Trophoblast cell (in vitro differentiated cells and primary cell): ENCODE measurements around the gene PTPN1.

Source experiments
- DNase-seq, 2 donors: peaks; one replicate each; pipeline ENCODE4 v3.0.0-alpha.2; 2016
- H2AFZ ChIP-seq: 2 replicates; pipeline ENCODE4 v1.6.1; 2013; ENCODE audit warnings: low read length, moderate library complexity, mild to moderate bottlenecking; ENCODE audit not compliant: insufficient read depth, poor library complexity
- H2AK5ac ChIP-seq: 2 replicates; pipeline ENCODE4 v1.6.1; 2013; ENCODE audit warnings: mild to moderate bottlenecking, low read length
- H2BK120ac ChIP-seq: 2 replicates; pipeline ENCODE4 v1.6.1; 2013; ENCODE audit warnings: low read length, mild to moderate bottlenecking, moderate library complexity; ENCODE audit not compliant: insufficient read depth, poor library complexity
- H2BK12ac ChIP-seq: 2 replicates; pipeline ENCODE4 v1.6.1; 2013; ENCODE audit warnings: mild to moderate bottlenecking, low read length, moderate library complexity
- H2BK5ac ChIP-seq: 2 replicates; pipeline ENCODE4 v1.6.1; 2013; ENCODE audit warnings: low read length, low read depth, moderate library complexity, mild to moderate bottlenecking; ENCODE audit not compliant: poor library complexity
- H3K14ac ChIP-seq: 2 replicates; pipeline ENCODE4 v1.6.1; 2013; ENCODE audit warnings: mild to moderate bottlenecking, low read length
- H3K18ac ChIP-seq: 2 replicates; pipeline ENCODE4 v1.6.1; 2013; ENCODE audit warnings: mild to moderate bottlenecking, low read length
- H3K23ac ChIP-seq: 2 replicates; pipeline ENCODE4 v1.6.1; 2013; ENCODE audit warnings: low read length
- H3K27ac ChIP-seq: 2 replicates; pipeline ENCODE4 v1.5.1; 2013; ENCODE audit warnings: low read depth, mild to moderate bottlenecking, inconsistent platforms, low read length, moderate library complexity
- H3K27me3 ChIP-seq: 2 replicates; pipeline ENCODE4 v1.6.1; 2013; ENCODE audit warnings: inconsistent platforms, mild to moderate bottlenecking, low read length, moderate library complexity; ENCODE audit not compliant: insufficient read depth
- H3K36me3 ChIP-seq, 2 experiments: 1 replicate in 1 of 2; 2 replicates in 1 of 2; pipeline ENCODE4 v1.6.1; 2013; ENCODE audit warnings: low read length in 2 of 2, mild to moderate bottlenecking in 2 of 2, moderate library complexity in 1 of 2; ENCODE audit not compliant: insufficient read depth in 2 of 2, control insufficient read depth in 1 of 2
- H3K4ac ChIP-seq: 2 replicates; pipeline ENCODE4 v1.6.1; 2013; ENCODE audit warnings: low read depth, mild to moderate bottlenecking, low read length, moderate library complexity
- H3K4me1 ChIP-seq, 2 experiments: 1 replicate in 1 of 2; 2 replicates in 1 of 2; pipeline ENCODE4 v1.6.1; 2013; ENCODE audit warnings: low read length in 2 of 2, mild to moderate bottlenecking in 2 of 2, moderate library complexity in 1 of 2; ENCODE audit not compliant: insufficient read depth in 2 of 2, control insufficient read depth in 1 of 2
- H3K4me2 ChIP-seq: 2 replicates; pipeline ENCODE4 v1.6.1; 2013; ENCODE audit warnings: inconsistent platforms, mild to moderate bottlenecking, low read length, moderate library complexity
- H3K4me3 ChIP-seq: 2 replicates; pipeline ENCODE4 v1.5.1; 2013; ENCODE audit warnings: mild to moderate bottlenecking, low read depth, low read length, inconsistent platforms
- H3K79me1 ChIP-seq: one replicate; pipeline ENCODE4 v1.6.1; 2013; ENCODE audit warnings: low read length
- H3K79me2 ChIP-seq: 2 replicates; pipeline ENCODE4 v1.6.1; 2013; ENCODE audit warnings: low read length, mild to moderate bottlenecking; ENCODE audit not compliant: control insufficient read depth, insufficient read depth, poor library complexity
- H3K9ac ChIP-seq: 2 replicates; pipeline ENCODE4 v1.6.1; 2013; ENCODE audit warnings: mild to moderate bottlenecking, low read length
- H3K9me3 ChIP-seq: 2 replicates; pipeline ENCODE4 v1.6.1; 2013; ENCODE audit warnings: low read depth, mild to moderate bottlenecking, control low read depth, inconsistent platforms, low read length; ENCODE audit not compliant: insufficient read depth
- H4K12ac ChIP-seq: 2 replicates; pipeline ENCODE4 v1.6.1; 2013; ENCODE audit warnings: low read depth, mild to moderate bottlenecking, low read length, moderate library complexity
- H4K8ac ChIP-seq: 2 replicates; pipeline ENCODE4 v1.6.1; 2013; ENCODE audit warnings: low read depth, mild to moderate bottlenecking, low read length, moderate library complexity
- H4K91ac ChIP-seq: one replicate; pipeline ENCODE4 v1.6.1; 2013; ENCODE audit warnings: low read depth, mild to moderate bottlenecking, low read length, moderate library complexity
- WGBS: extraction: QIAGEN DNeasy Blood & Tissue Kit; methylation state at CpG from one replicate; pipeline ENCODE4 v1.1.7; 2013; ENCODE audit warnings: missing lambda C conversion rate; ENCODE audit not compliant: insufficient read length, insufficient coverage; ENCODE audit errors: extremely low coverage; 5-methylcytosine and 5-hydroxymethylcytosine counted together

Gene PTPN1

DNA sequence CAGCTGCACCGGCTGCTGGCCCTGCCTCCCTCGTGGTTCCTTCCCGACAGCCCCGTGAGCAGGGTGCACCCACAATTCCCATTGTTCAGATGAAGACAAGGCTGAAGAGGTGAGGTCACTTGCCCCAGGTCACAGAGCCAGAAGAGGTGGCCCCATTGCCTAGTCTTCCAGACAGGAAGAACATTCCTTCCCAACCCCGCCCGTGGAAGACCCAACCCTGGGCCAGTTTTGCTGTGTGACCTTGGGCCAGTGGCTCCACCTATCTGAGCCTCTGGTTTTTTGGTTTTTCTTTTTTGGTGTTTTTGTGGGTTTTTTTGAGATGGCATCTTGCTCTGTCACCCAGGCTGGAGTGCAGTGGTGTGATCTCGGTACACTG is 119.5 kb downstream of the PTPN1 start:
- H4K91ac ChIP-seq: peak overlapping the region; percentile 50
- H3K18ac ChIP-seq: no peak overlapping the region
- H2AK5ac ChIP-seq: peak overlapping the region; percentile 43
- H3K79me1 ChIP-seq: peaks cover 2% of the 10 kb centered on the region
- no peak overlapping the region for H4K8ac ChIP-seq
- H3K4me3 ChIP-seq: no peak overlapping the region
- peak overlapping the region; percentile 54 for H3K14ac ChIP-seq
- DNase-seq: no peak
- no peaks in the 10 kb centered on the region for H3K9me3 ChIP-seq
- no peak overlapping the region for H4K12ac ChIP-seq
- H3K23ac ChIP-seq: no peak overlapping the region
- H3K9ac ChIP-seq: no peak overlapping the region
- H3K27me3 ChIP-seq: no peaks in the 10 kb centered on the region
- peaks cover 22 to 24% of the 10 kb centered on the region in 2 experiments for H3K4me1 ChIP-seq
- no peak overlapping the region for H3K4me2 ChIP-seq
- H2BK5ac ChIP-seq: no peak overlapping the region
- H3K36me3 ChIP-seq: no peaks in the 10 kb centered on the region
- WGBS: no CpG with 5 or more reads among the region's 7 CpGs
- H2AFZ ChIP-seq: no peak overlapping the region
- H3K79me2 ChIP-seq: peaks cover 2% of the 10 kb centered on the region
- no peak overlapping the region for H3K4ac ChIP-seq
- peak overlapping the region; percentile 4 for H2BK12ac ChIP-seq
- no peak overlapping the region for H2BK120ac ChIP-seq
- no peak overlapping the region for H3K27ac ChIP-seq

DNA sequence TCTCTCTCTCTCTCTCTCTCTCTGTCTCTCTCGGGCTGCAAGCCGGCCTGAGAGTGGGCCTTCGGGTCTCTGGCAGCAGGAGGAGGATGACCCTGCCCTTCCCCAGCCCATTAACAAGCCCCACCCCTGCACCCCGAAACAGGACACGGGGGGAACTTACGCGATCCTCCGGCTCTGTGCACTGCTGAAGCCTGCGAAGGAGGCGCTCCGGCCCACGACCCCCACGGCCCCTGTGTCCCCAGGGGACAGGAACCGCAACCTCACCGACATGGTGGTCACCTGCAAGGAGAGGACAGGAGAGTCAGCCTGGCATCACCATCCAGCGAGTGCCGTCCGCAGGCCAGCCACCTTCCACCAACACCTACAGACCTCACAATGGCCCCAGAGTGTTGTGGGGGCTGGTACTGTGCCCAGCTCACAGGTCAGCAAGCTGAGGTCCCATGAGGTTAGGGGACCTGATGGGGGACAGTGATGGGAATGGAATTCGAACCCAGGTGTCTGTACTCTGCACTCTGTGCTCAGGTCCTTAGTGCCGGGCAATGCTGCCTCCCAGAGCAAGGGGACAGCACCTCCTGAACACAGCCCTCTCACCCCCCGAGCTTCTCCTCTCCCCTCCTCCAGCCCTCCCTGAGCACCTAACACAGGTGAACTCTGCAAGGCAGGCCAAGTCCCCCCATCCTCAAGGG is 120.5 kb downstream of the PTPN1 start:
- H2BK120ac ChIP-seq: no peak overlapping the region
- no peak overlapping the region for H4K8ac ChIP-seq
- H3K9me3 ChIP-seq: no peaks in the 10 kb centered on the region
- H3K79me2 ChIP-seq: peaks cover 2% of the 10 kb centered on the region
- no peak overlapping the region for H3K18ac ChIP-seq
- H3K4me2 ChIP-seq: no peak overlapping the region
- no peak overlapping the region for H3K23ac ChIP-seq
- peak overlapping the region; percentile 86 for H2AK5ac ChIP-seq
- no peak overlapping the region for H3K27ac ChIP-seq
- no peaks in the 10 kb centered on the region for H3K27me3 ChIP-seq
- no peak for DNase-seq
- no peak overlapping the region for H4K12ac ChIP-seq
- peak overlapping the region; percentile 29 for H4K91ac ChIP-seq
- H2AFZ ChIP-seq: no peak overlapping the region
- H3K9ac ChIP-seq: no peak overlapping the region
- no peak overlapping the region for H2BK5ac ChIP-seq
- peak overlapping the region; percentile 26 for H3K14ac ChIP-seq
- WGBS: no CpG with 5 or more reads among the region's 21 CpGs
- H3K4ac ChIP-seq: no peak overlapping the region
- peaks cover 19 to 20% of the 10 kb centered on the region in 2 experiments for H3K4me1 ChIP-seq
- H2BK12ac ChIP-seq: peak overlapping the region; percentile 34
- no peaks in the 10 kb centered on the region for H3K36me3 ChIP-seq
- H3K79me1 ChIP-seq: peaks cover 2% of the 10 kb centered on the region
- no peak overlapping the region for H3K4me3 ChIP-seq

DNA sequence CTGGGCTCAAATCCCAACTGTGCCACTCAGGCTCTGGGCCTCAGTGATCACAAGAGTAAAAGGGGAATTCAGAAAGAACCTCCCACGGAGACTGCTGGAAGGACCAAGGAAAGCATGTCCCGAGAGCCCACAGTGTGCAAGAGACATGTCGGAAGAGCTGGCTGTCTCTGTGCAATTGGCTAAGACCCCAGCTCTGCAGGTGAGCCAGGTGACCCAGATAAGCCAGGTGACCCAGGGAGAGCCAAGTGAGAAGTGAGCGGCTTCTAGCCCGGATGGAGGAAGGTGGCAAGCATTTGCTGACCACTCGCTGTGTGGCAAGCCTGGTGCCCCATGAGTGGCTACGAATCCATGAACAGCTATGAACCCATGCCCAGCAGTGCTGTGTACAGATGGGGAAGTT is 122.1 kb downstream of the PTPN1 start:
- Histone ChIP-seq H2BK120ac (no peak overlapping the region), H3K14ac (no peak overlapping the region), H3K18ac (no peak overlapping the region), H3K23ac (no peak overlapping the region), H3K79me2 (peaks cover 2% of the 10 kb centered on the region), H2BK5ac (no peak overlapping the region), H4K8ac (no peak overlapping the region), H3K9me3 (no peaks in the 10 kb centered on the region), H3K4me3 (no peak overlapping the region), H3K4me2 (no peak overlapping the region), H3K9ac (no peak overlapping the region), H2AFZ (no peak overlapping the region), H4K12ac (no peak overlapping the region), H2BK12ac (no peak overlapping the region), H3K27ac (no peak overlapping the region), H3K79me1 (peaks cover 3% of the 10 kb centered on the region), H2AK5ac (no peak overlapping the region), H3K27me3 (no peaks in the 10 kb centered on the region), H3K36me3 (no peaks in the 10 kb centered on the region), H3K4ac (no peak overlapping the region), H4K91ac (no peak overlapping the region), H3K4me1 (peaks cover 24 to 28% of the 10 kb centered on the region in 2 experiments)
- no peak for DNase-seq
- WGBS: no CpG with 5 or more reads among the region's 7 CpGs

DNA sequence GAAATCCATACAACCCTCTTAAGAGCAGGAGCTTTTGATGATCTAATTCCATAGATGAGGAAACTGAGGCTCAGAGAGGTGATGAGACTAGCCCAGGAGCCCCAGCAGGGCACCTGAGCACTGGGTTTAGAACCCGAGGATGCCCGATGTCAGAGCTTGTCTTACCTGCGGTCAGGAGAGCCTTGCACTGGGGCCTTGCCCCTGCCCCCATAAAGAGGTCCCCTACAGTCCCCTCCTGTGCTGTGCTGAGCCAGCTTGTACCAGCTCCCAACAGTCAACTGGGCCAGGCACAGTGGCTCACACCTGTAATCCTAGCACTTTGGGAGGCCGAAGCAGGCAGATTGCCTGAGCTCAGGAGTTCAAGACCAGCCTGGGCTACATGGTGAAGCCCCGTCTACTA is 122.5 kb downstream of the PTPN1 start:
- Histone ChIP-seq H3K27me3 (no peaks in the 10 kb centered on the region), H2AK5ac (no peak overlapping the region)
- no peak for DNase-seq

More for the DNA sequence above, 122.5 kb downstream of the PTPN1 start:
- H3K18ac ChIP-seq: no peak overlapping the region
- peaks cover 24 to 29% of the 10 kb centered on the region in 2 experiments for H3K4me1 ChIP-seq
- H3K9ac ChIP-seq: no peak overlapping the region
- H3K23ac ChIP-seq: no peak overlapping the region
- no peak overlapping the region for H3K4ac ChIP-seq
- no peaks in the 10 kb centered on the region for H3K36me3 ChIP-seq
- H2BK12ac ChIP-seq: no peak overlapping the region
- no peak overlapping the region for H3K4me2 ChIP-seq
- H3K14ac ChIP-seq: no peak overlapping the region
- peaks cover 3% of the 10 kb centered on the region for H3K79me1 ChIP-seq
- peaks cover 2% of the 10 kb centered on the region for H3K79me2 ChIP-seq
- H4K8ac ChIP-seq: no peak overlapping the region
- H3K4me3 ChIP-seq: no peak overlapping the region
- no peak overlapping the region for H4K91ac ChIP-seq
- H2BK5ac ChIP-seq: no peak overlapping the region
- H2AFZ ChIP-seq: no peak overlapping the region
- no peak overlapping the region for H3K27ac ChIP-seq
- no peak overlapping the region for H2BK120ac ChIP-seq
- WGBS: no CpG with 5 or more reads among the region's 5 CpGs
- no peak overlapping the region for H4K12ac ChIP-seq
- no peaks in the 10 kb centered on the region for H3K9me3 ChIP-seq
